Subcutaneous adipose tissue (tissue), 4 donors: Measurements from ENCODE around the gene TNNT1. TPM values are rescaled to one million over a fixed set of nuclear protein-coding genes. Genes with fewer than 3 reads are reported as not detected.

ENCODE experiments used
- total RNA-seq, 4 donors: library from RNA; depleted of rRNA; stranded (reverse); fragments of >200 nt; gene quantifications; one replicate each; pipeline ENCODE4 v1.1.0, GENCODE V29; 2016
- TF ChIP-seq, protein P1 (sequence below): fragments of 450-650 bp; IDR thresholded peaks from one replicate; pipeline ENCODE4 v1.5.1; 2016; ENCODE audit warnings: low read depth, mild to moderate bottlenecking, control low read depth, antibody characterized with exemption, moderate library complexity

The TNNT1 gene
- total RNA-seq, 4 donors from 2014 or later = 17.5 TPM; not detected in 3

DNA sequence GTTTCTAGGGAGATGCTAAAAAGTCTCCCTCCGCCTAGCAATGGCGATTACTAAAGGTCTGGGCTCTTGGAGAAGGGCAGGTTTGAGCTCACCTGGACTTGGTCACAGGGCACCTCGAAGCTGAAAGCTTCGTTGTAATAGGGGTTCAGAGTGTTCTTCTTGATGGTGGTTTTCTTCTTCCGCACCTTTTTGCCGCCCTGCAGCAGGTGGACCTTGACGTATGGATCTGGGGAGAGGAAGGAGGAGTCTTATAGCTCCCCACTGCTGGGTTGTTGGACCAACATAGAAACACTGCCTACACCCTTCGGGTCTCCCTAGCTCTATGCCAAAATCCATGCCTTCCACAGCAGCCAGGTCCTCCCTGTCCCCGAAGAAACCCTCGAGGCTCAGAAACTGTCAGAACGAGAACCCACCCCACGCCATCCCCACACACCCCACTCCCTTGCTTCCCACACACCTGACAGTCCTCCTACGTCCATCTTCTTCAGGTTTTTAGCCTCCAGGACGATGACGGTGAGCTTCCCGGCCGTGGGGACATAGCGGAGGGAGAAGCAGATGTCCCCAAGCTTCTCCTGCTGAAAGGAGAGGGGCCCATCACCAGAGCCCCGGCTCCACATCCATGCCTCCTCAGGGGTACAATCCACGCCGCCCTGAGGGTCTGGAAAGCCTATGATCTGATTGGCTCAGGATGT, 25.6 kb upstream of the TNNT1 start:
- TF ChIP-seq, protein P1, sequence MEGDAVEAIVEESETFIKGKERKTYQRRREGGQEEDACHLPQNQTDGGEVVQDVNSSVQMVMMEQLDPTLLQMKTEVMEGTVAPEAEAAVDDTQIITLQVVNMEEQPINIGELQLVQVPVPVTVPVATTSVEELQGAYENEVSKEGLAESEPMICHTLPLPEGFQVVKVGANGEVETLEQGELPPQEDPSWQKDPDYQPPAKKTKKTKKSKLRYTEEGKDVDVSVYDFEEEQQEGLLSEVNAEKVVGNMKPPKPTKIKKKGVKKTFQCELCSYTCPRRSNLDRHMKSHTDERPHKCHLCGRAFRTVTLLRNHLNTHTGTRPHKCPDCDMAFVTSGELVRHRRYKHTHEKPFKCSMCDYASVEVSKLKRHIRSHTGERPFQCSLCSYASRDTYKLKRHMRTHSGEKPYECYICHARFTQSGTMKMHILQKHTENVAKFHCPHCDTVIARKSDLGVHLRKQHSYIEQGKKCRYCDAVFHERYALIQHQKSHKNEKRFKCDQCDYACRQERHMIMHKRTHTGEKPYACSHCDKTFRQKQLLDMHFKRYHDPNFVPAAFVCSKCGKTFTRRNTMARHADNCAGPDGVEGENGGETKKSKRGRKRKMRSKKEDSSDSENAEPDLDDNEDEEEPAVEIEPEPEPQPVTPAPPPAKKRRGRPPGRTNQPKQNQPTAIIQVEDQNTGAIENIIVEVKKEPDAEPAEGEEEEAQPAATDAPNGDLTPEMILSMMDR = no peak

DNA sequence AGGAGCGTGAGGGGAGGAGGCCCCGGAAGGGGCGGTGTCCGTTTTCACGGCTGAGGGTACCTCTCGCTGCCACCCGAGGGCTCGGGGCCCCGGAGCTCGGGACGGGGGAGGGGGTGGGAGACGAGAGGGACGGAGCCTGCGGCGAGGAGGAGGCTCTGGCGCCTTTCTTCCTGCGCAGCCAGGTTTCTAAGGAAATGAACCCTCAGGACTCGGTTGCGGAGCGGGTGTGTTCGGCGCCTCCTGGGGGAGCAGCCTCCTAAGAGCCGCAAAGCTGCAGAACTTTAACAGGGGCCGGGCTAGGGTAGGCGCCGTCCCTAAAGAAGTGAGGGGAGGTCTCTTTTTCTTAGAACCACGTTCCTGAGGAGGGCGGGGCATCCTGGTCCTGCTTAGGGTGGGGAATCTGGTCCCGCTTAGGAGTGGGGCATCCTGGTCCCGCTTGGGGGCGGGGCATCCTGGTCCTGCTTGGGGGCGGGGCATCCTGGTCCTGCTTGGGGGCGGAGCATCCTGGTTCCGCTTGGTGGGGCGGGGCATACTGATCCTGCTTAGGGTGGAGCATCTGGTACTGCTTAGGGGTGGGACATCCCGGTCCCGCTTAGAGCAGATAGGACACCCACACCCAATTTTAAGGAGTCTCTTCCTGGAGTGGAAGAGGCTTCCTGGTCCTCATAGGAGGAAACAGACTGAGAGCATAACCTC, 24.9 kb upstream of the TNNT1 start:
- TF ChIP-seq, protein P1 = no peak

DNA sequence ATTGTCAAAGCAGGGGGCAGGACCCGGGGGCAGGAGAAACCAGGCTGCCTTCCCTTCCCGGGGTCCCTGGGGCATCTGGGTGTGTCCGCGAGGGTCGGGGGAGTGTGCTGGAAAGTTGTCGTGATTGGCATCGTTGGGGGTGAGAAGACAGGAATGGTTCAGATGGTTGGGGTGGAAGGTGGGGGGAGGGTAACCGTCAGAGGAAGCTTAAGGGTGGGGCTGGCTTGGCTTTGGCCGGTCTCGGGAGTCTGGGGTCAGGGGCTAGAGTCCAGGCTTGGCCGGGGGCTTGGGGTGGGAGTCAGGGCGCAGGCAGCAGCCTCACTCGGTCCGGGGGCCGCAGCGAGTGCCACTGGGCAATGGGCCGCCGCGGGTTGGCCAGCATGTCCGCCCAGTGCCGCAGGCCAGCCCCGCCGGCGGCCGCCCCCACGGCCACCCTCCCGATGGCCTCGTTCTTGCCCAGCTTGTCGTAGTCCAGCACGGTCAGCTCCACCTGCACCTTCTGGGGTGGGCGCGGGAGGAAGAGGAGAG, 24.2 kb upstream of the TNNT1 start:
- TF ChIP-seq, protein P1 = no peak

DNA sequence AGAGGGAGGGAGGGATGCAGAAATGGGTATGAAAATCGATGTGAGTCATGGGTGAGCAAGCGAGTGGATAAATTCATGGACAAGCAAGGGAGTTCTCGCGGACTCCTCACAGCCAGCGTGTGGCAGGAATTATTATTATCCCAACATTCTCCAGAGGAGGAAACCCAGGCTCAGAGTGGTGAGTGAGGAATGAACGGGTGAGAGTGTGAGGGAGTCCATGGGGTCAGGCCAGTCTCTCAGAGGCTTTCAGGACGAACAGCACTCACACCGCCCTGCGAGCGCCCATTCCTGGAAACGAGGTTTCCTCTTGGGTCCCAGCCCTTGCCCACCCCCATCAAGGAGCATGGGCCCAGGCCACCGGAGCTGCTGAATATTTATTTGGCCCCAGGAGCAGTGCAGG, 23.7 kb upstream of the TNNT1 start:
- TF ChIP-seq, protein P1 = no peak

DNA sequence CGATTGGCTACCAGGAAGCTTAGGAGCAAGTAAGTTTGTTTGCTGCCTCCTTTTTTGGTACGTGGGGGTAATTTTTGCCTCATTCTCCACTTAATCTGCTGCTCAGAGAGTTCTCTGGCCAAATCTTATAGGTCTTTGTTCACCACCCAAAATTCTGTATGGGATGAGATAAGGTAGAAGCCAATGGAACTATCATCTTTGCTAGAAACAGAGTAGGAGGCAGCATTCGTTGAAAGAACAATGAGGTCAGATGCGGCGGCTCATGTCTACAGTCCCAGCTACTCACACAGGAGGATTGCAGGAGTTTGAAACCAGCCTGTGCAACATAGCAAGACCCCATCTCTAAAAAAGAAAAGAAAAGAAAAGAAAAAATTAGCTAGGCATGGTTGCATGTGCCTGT, 22.4 kb upstream of the TNNT1 start:
- TF ChIP-seq, protein P1 = no peak

DNA sequence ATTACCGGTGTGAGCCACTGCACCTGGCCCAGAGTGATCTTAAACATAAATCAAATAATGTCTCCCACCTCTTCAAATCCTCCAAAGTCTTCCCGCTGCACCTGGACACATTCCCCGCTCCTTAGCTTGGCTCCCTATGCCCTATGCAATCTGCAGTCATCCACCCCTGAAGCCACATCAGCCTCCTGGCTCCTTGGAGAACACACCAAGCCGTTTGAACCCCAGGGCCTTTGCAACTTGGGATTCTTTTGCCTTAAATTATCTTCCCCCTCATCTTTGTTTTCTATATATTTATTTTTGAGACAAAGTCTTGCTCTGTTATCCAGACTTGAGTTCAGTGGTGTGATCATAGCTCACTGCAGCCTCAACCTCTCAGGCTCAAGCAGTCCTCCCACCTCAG, 20.1 kb upstream of the TNNT1 start:
- TF ChIP-seq, protein P1 = no peak

DNA sequence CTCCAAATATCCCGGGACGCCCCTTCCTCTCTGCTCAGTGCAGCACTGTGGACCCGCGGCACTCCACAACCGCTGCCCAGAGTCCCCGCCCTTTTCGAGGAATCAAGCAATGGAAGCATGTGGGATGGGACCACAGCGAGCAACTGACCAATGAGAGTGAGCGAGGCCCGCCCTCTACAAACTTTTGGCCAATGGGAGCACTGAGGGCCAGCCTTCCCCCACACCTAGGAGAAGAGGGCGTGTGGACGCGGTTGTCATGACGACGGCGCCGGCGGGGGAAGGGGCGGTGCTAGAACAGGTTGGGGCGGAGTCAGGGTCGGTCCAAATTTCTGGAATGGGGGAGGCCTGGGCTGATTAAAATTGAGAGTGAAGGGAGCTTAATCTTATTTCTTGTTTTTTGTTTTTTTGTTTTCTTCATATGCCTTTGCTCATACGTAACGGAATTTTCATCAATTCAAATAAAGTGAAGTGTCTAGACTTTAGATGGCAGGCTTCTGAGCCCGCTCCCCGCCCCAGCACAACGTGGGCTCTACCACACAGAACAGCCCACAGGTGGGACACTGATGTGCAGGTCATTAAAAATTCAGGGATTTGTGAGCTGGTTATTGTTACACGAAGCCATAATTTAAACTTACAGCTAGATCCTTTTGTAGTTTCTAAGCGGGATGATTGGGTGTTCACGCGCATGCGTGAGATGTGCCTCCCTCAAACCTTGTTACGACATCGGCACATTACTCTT, 17.7 kb upstream of the TNNT1 start, which contains the start of gene DNAAF3:
DNAAF3 (minus strand) TSS at position 84 of the 739 bp plus-strand sequence. CDS start 200 bp downstream, outside the sequence.
- TF ChIP-seq, protein P1 = no peak
